ENCODE data around the gene CTSC. TPM values are rescaled to one million over a fixed set of nuclear protein-coding genes. Genes with fewer than 3 reads are reported as not detected.

The CTSC gene
- total and polyA plus RNA-seq, 9 donors: 25.7 to 69.3 (median 36.7) TPM

GRCh38 chr11:88340366-88340935 is 2.9 kb upstream of the CTSC start:
- Histone ChIP-seq H3K9me3 (replicated peaks; ENCODE audit: control insufficient read depth, low read depth, low read length) (no peaks in the 10 kb centered on the region), H3K4me1 (ENCODE audit: control insufficient read depth, insufficient read depth, low read length) (peaks cover 5% of the 10 kb centered on the region), H3K36me3 (ENCODE audit: control insufficient read depth, insufficient read depth, low read length) (no peaks in the 10 kb centered on the region), H3K27ac (ENCODE audit: low read length) (no peak overlapping the region), H3K4me3 (ENCODE audit: low read length) (no peak overlapping the region), H3K27me3 (ENCODE audit: control insufficient read depth, insufficient read depth, low read length) (no peaks in the 10 kb centered on the region)
- no peak for DNase-seq
- no CpG with 5 or more reads among the region's 3 CpGs for WGBS (ENCODE audit: insufficient coverage)

- no peaks in the 10 kb centered on the region for H3K36me3 ChIP-seq (ENCODE audit: control insufficient read depth, insufficient read depth, low read length)
- 0% methylated on average over 7 of the region's 15 CpGs for WGBS (ENCODE audit: insufficient coverage)
- DNase-seq: peak; percentile 82
- peak overlapping the region; percentile 83 for H3K27ac ChIP-seq (ENCODE audit: low read length)
- no peaks in the 10 kb centered on the region for H3K27me3 ChIP-seq (ENCODE audit: control insufficient read depth, insufficient read depth, low read length)
- peaks cover 5% of the 10 kb centered on the region for H3K4me1 ChIP-seq (ENCODE audit: control insufficient read depth, insufficient read depth, low read length)
- H3K9me3 ChIP-seq (replicated peaks; ENCODE audit: control insufficient read depth, low read depth, low read length): no peaks in the 10 kb centered on the region
- peak overlapping the region; percentile 73 for H3K4me3 ChIP-seq (ENCODE audit: low read length)
These were observed 592 bp upstream of the CTSC start for GRCh38 chr11:88337987-88338668.

GRCh38 chr11:88335284-88335683 is 2.3 kb downstream of the CTSC start:
- DNase-seq: no peak
- H3K4me1 ChIP-seq (ENCODE audit: control insufficient read depth, insufficient read depth, low read length): peaks cover 5% of the 10 kb centered on the region
- no peaks in the 10 kb centered on the region for H3K9me3 ChIP-seq (replicated peaks; ENCODE audit: control insufficient read depth, low read depth, low read length)
- peak overlapping the region; percentile 3 for H3K4me3 ChIP-seq (ENCODE audit: low read length)
- 100% methylated on average over 2 of the region's 4 CpGs for WGBS (ENCODE audit: insufficient coverage)
- H3K36me3 ChIP-seq (ENCODE audit: control insufficient read depth, insufficient read depth, low read length): peaks cover 3% of the 10 kb centered on the region
- H3K27me3 ChIP-seq (ENCODE audit: control insufficient read depth, insufficient read depth, low read length): no peaks in the 10 kb centered on the region
- H3K27ac ChIP-seq (ENCODE audit: low read length): no peak overlapping the region

- Histone ChIP-seq H3K4me3 (ENCODE audit: low read length) (no peak overlapping the region), H3K27ac (ENCODE audit: low read length) (no peak overlapping the region), H3K4me1 (ENCODE audit: control insufficient read depth, insufficient read depth, low read length) (peaks cover 5% of the 10 kb centered on the region), H3K9me3 (replicated peaks; ENCODE audit: control insufficient read depth, low read depth, low read length) (no peaks in the 10 kb centered on the region), H3K27me3 (ENCODE audit: control insufficient read depth, insufficient read depth, low read length) (no peaks in the 10 kb centered on the region), H3K36me3 (ENCODE audit: control insufficient read depth, insufficient read depth, low read length) (peaks cover 3% of the 10 kb centered on the region)
- no CpG with 5 or more reads among the region's 2 CpGs for WGBS (ENCODE audit: insufficient coverage)
- DNase-seq: peak; percentile 67
These were observed 3.7 kb downstream of the CTSC start for GRCh38 chr11:88333862-88334261.

GRCh38 chr11:88332851-88333250 is 4.7 kb downstream of the CTSC start:
- no CpG with 5 or more reads among the region's 1 CpG for WGBS (ENCODE audit: insufficient coverage)
- no peak for DNase-seq
- H3K9me3 ChIP-seq (replicated peaks; ENCODE audit: control insufficient read depth, low read depth, low read length): no peaks in the 10 kb centered on the region
- H3K4me3 ChIP-seq (ENCODE audit: low read length): no peak overlapping the region
- H3K4me1 ChIP-seq (ENCODE audit: control insufficient read depth, insufficient read depth, low read length): no peaks in the 10 kb centered on the region
- H3K27ac ChIP-seq (ENCODE audit: low read length): no peak overlapping the region
- peaks cover 3% of the 10 kb centered on the region for H3K36me3 ChIP-seq (ENCODE audit: control insufficient read depth, insufficient read depth, low read length)
- no peaks in the 10 kb centered on the region for H3K27me3 ChIP-seq (ENCODE audit: control insufficient read depth, insufficient read depth, low read length)

- Histone ChIP-seq H3K9me3 (replicated peaks; ENCODE audit: control insufficient read depth, low read depth, low read length) (no peaks in the 10 kb centered on the region), H3K4me3 (ENCODE audit: low read length) (no peak overlapping the region), H3K4me1 (ENCODE audit: control insufficient read depth, insufficient read depth, low read length) (no peaks in the 10 kb centered on the region), H3K27me3 (ENCODE audit: control insufficient read depth, insufficient read depth, low read length) (no peaks in the 10 kb centered on the region), H3K36me3 (ENCODE audit: control insufficient read depth, insufficient read depth, low read length) (peaks cover 3% of the 10 kb centered on the region), H3K27ac (ENCODE audit: low read length) (no peak overlapping the region)
- 100% methylated on average over 1 of the region's 5 CpGs for WGBS (ENCODE audit: insufficient coverage)
- DNase-seq: no peak
These were observed 6.6 kb downstream of the CTSC start for GRCh38 chr11:88330826-88331428.

- Histone ChIP-seq H3K9me3 (replicated peaks; ENCODE audit: control insufficient read depth, low read depth, low read length) (no peaks in the 10 kb centered on the region), H3K4me3 (ENCODE audit: low read length) (no peak overlapping the region), H3K27me3 (ENCODE audit: control insufficient read depth, insufficient read depth, low read length) (no peaks in the 10 kb centered on the region), H3K36me3 (ENCODE audit: control insufficient read depth, insufficient read depth, low read length) (peaks cover 3% of the 10 kb centered on the region), H3K4me1 (ENCODE audit: control insufficient read depth, insufficient read depth, low read length) (no peaks in the 10 kb centered on the region), H3K27ac (ENCODE audit: low read length) (no peak overlapping the region)
- DNase-seq: no peak
- WGBS (ENCODE audit: insufficient coverage): 87% methylated on average over 6 of the region's 8 CpGs
These were observed 7.8 kb downstream of the CTSC start for GRCh38 chr11:88329563-88330250.

GRCh38 chr11:88327462-88328143 is 9.9 kb downstream of the CTSC start:
- Histone ChIP-seq H3K9me3 (replicated peaks; ENCODE audit: control insufficient read depth, low read depth, low read length) (no peaks in the 10 kb centered on the region), H3K36me3 (ENCODE audit: control insufficient read depth, insufficient read depth, low read length) (peaks cover 3% of the 10 kb centered on the region), H3K4me1 (ENCODE audit: control insufficient read depth, insufficient read depth, low read length) (no peaks in the 10 kb centered on the region), H3K27me3 (ENCODE audit: control insufficient read depth, insufficient read depth, low read length) (no peaks in the 10 kb centered on the region), H3K27ac (ENCODE audit: low read length) (no peak overlapping the region), H3K4me3 (ENCODE audit: low read length) (no peak overlapping the region)
- WGBS (ENCODE audit: insufficient coverage): no CpG with 5 or more reads among the region's 3 CpGs
- DNase-seq: no peak

- H3K27me3 ChIP-seq (ENCODE audit: control insufficient read depth, insufficient read depth, low read length): no peaks in the 10 kb centered on the region
- H3K4me3 ChIP-seq (ENCODE audit: low read length): no peak overlapping the region
- no peaks in the 10 kb centered on the region for H3K9me3 ChIP-seq (replicated peaks; ENCODE audit: control insufficient read depth, low read depth, low read length)
- WGBS (ENCODE audit: insufficient coverage): no CpG with 5 or more reads among the region's 2 CpGs
- no peak overlapping the region for H3K27ac ChIP-seq (ENCODE audit: low read length)
- no peaks in the 10 kb centered on the region for H3K4me1 ChIP-seq (ENCODE audit: control insufficient read depth, insufficient read depth, low read length)
- DNase-seq: no peak
- H3K36me3 ChIP-seq (ENCODE audit: control insufficient read depth, insufficient read depth, low read length): peaks cover 3% of the 10 kb centered on the region
These were observed 10.5 kb downstream of the CTSC start for GRCh38 chr11:88327061-88327460.

- H3K27me3 ChIP-seq (ENCODE audit: control insufficient read depth, insufficient read depth, low read length): no peaks in the 10 kb centered on the region
- no peaks in the 10 kb centered on the region for H3K9me3 ChIP-seq (replicated peaks; ENCODE audit: control insufficient read depth, low read depth, low read length)
- H3K4me3 ChIP-seq (ENCODE audit: low read length): no peak overlapping the region
- no peaks in the 10 kb centered on the region for H3K4me1 ChIP-seq (ENCODE audit: control insufficient read depth, insufficient read depth, low read length)
- no CpG with 5 or more reads among the region's 3 CpGs for WGBS (ENCODE audit: insufficient coverage)
- H3K36me3 ChIP-seq (ENCODE audit: control insufficient read depth, insufficient read depth, low read length): no peaks in the 10 kb centered on the region
- no peak overlapping the region for H3K27ac ChIP-seq (ENCODE audit: low read length)
- no peak for DNase-seq
These were observed 11.4 kb downstream of the CTSC start for GRCh38 chr11:88326099-88326498.

Data from muscle of leg (tissue), 11 donors.